HCT116 (cell line): Measurements from ENCODE around the gene ZBTB6. TPM values are rescaled to one million over a fixed set of nuclear protein-coding genes. Genes with fewer than 3 reads are reported as not detected.
A peak's percentile ranks its signal among the peaks of the same experiment; 100 is the strongest.

ENCODE experiments used
- ATAC-seq: fragments of 200-7000 bp; cut with Tn5 transposase; 2 replicates; pipeline ENCODE4 v1.9.1; 2020; ENCODE audit warnings: mild to moderate bottlenecking, moderate library complexity
- BruUV-seq: library from RNA; stranded (reverse); fragments of 400-500 nt; replicated peaks from 2 replicates; lab custom pipeline; 2021; lab: Mats Ljungman, UMichigan
- CTCF ChIA-PET: fragments of 300-600 bp; sonication (Branson Sonifier 250); formaldehyde crosslinking; loops from one replicate; lab custom pipeline; 2021; ENCODE audit warnings: antibody characterized with exemption; lab: Charles Lee
- POLR2A ChIA-PET: fragments of 300-600, 350-600 bp; sonication (Branson Sonifier 250); formaldehyde crosslinking; loops from one replicate; lab custom pipeline; 2021; ENCODE audit warnings: antibody characterized with exemption; lab: Charles Lee
- RAD21 ChIA-PET, 2 experiments: fragments of 300-600 bp; sonication (Branson Sonifier 250); formaldehyde crosslinking; loops; one replicate each; lab custom pipeline; 2023; ENCODE audit warnings: low total read pairs in 2 of 2; ENCODE audit not compliant: uncharacterized antibody in 2 of 2, unreplicated experiment in 2 of 2, low non-redundant PET in 1 of 2; lab: Charles Lee
- DNase-seq: peaks from one replicate; pipeline ENCODE4 v3.0.0-alpha.2; 2010; ENCODE audit warnings: low read depth, low spot score
- H2AFZ ChIP-seq: fragments of 200-600 bp; shearing (Covaris generic), sonication (generic); 2 replicates; pipeline ENCODE4 v1.6.1; 2017; ENCODE audit warnings: low read depth, mixed run types, mixed read lengths, antibody characterized with exemption, low read length; ENCODE audit not compliant: poor library complexity, severe bottlenecking
- H3K27ac ChIP-seq: 2 replicates; pipeline ENCODE4 v1.5.1; 2012; ENCODE audit warnings: low read depth, low read length
- H3K27me3 ChIP-seq: fragments of 200-600 bp; sonication (generic); 2 replicates; pipeline ENCODE4 v1.6.1; 2016; ENCODE audit warnings: mixed run types, low read length, mixed read lengths; ENCODE audit not compliant: insufficient read depth
- H3K36me3 ChIP-seq, 2 experiments: fragments of 200-500 bp in 1 of 2; fragments of 200-600 bp in 1 of 2; sonication (Bioruptor generic) in 1 of 2; sonication (generic) in 1 of 2; 2 replicates each; pipeline versions ENCODE4 v1.5.1 to v1.6.1; 2014 to 2016; ENCODE audit warnings: low read length in 2 of 2, inconsistent platforms in 1 of 2, mixed read lengths in 1 of 2, mixed run types in 1 of 2; ENCODE audit not compliant: insufficient read depth in 2 of 2, control insufficient read depth in 1 of 2
- H3K4me1 ChIP-seq, 2 experiments: fragments of 200-600 bp in 1 of 2; sonication (generic) in 1 of 2; 2 replicates each; pipeline versions ENCODE4 v1.5.1 to v1.6.1; 2012 to 2017; ENCODE audit warnings: low read length in 2 of 2, inconsistent platforms in 1 of 2, mild to moderate bottlenecking in 1 of 2, mixed read lengths in 1 of 2, mixed run types in 1 of 2, moderate library complexity in 1 of 2; ENCODE audit not compliant: insufficient read depth in 2 of 2, control insufficient read depth in 1 of 2
- H3K4me2 ChIP-seq: fragments of 200-600 bp; sonication (generic); 2 replicates; pipeline ENCODE4 v1.6.1; 2017; ENCODE audit warnings: mixed run types, low read length, mixed read lengths
- H3K4me3 ChIP-seq, 2 experiments: fragments of 200-600 bp in 1 of 2; sonication (generic) in 1 of 2; replicated peaks in 1 of 2; 2 replicates each; pipeline ENCODE4 v1.5.1; 2011 to 2016; ENCODE audit warnings: low read length in 2 of 2, control low read depth in 1 of 2, low read depth in 1 of 2, mild to moderate bottlenecking in 1 of 2, mixed read lengths in 1 of 2, mixed run types in 1 of 2
- H3K79me2 ChIP-seq: fragments of 200-600 bp; sonication (generic); 2 replicates; pipeline ENCODE4 v1.6.1; 2017; ENCODE audit warnings: mild to moderate bottlenecking, mixed run types, low read length, moderate library complexity, mixed read lengths; ENCODE audit not compliant: insufficient read depth
- H3K9ac ChIP-seq: fragments of 200-600 bp; sonication (generic); 2 replicates; pipeline ENCODE4 v1.6.1; 2016; ENCODE audit warnings: low read length, mixed read lengths
- H3K9me2 ChIP-seq: fragments of 200-600 bp; sonication (generic), shearing (Covaris generic); 2 replicates; pipeline ENCODE4 v1.6.1; 2017; ENCODE audit warnings: mixed run types, mild to moderate bottlenecking, moderate library complexity; ENCODE audit not compliant: insufficient read depth
- H3K9me3 ChIP-seq, 2 experiments: fragments of 200-500 bp in 1 of 2; fragments of 200-600 bp in 1 of 2; sonication (Bioruptor generic) in 1 of 2; sonication (generic) in 1 of 2; 2 replicates each; pipeline ENCODE4 v1.6.1; 2014 to 2017; ENCODE audit warnings: low read length in 2 of 2, mixed read lengths in 2 of 2, inconsistent platforms in 1 of 2, low read depth in 1 of 2, mild to moderate bottlenecking in 1 of 2, mixed run types in 1 of 2, moderate library complexity in 1 of 2; ENCODE audit not compliant: control insufficient read depth in 1 of 2, insufficient read depth in 1 of 2
- H4K20me1 ChIP-seq: fragments of 200-600 bp; sonication (generic), shearing (Covaris generic); 2 replicates; pipeline ENCODE4 v1.6.1; 2017; ENCODE audit warnings: mixed run types, mild to moderate bottlenecking, moderate library complexity; ENCODE audit not compliant: insufficient read depth
- CBX3 ChIP-seq: IDR thresholded peaks from 2 replicates; pipeline ENCODE4 v1.6.1; 2012; ENCODE audit warnings: low read depth
- EGR1 ChIP-seq: IDR thresholded peaks from 2 replicates; pipeline ENCODE4 v1.6.1; 2012; ENCODE audit warnings: low read depth
- EZH2 ChIP-seq: fragments of 200-600 bp; sonication (generic); IDR thresholded peaks from 2 replicates; pipeline ENCODE4 v1.6.1; 2017; ENCODE audit warnings: antibody characterized with exemption, mixed run types
- EZH2phosphoT487 ChIP-seq: fragments of 200-600 bp; IDR thresholded peaks from 2 replicates; pipeline ENCODE4 v1.6.1; 2018; ENCODE audit warnings: antibody characterized with exemption, borderline replicate concordance
- POLR2A ChIP-seq: IDR thresholded peaks from 2 replicates; pipeline ENCODE4 v1.7.0; 2011; ENCODE audit warnings: borderline replicate concordance; ENCODE audit not compliant: insufficient read depth, insufficient read length; ENCODE audit errors: extremely low read depth
- RAD21 ChIP-seq: IDR thresholded peaks from 2 replicates; pipeline ENCODE4 v1.6.1; 2012; ENCODE audit warnings: low read depth, mild to moderate bottlenecking
- SP1 ChIP-seq: IDR thresholded peaks from 2 replicates; pipeline ENCODE4 v1.6.1; 2012; ENCODE audit warnings: low read depth
- ZFX ChIP-seq: fragments of 450-650 bp; IDR thresholded peaks from 2 replicates; pipeline ENCODE4 v1.6.1; 2017
- ZNF274 ChIP-seq: fragments of 200-500 bp; sonication (Bioruptor generic); IDR thresholded peaks from 2 replicates; pipeline ENCODE4 v1.6.1; 2014; ENCODE audit warnings: mild to moderate bottlenecking, low read depth, low read length, inconsistent platforms
- intact Hi-C: fragments of 100-400 bp; cut with micrococcal nuclease; formaldehyde crosslinking; loops from 2 replicates; pipeline ENCODE4 v1.10.0; 2022
- total RNA-seq: library from RNA; stranded (reverse); gene quantifications from one replicate; pipeline ENCODE4 v1.2.1, GENCODE V29; 2021; ENCODE audit not compliant: unreplicated experiment
- TF ChIP-seq, protein P1 (sequence below), 3 experiments: fragments of 200-600 bp in 1 of 3; sonication (generic) in 1 of 3; IDR thresholded peaks in 2 of 3; conservative IDR thresholded peaks in 1 of 3; 2 replicates each; pipeline ENCODE4 v1.5.1; 2012 to 2017; ENCODE audit warnings: low read depth in 2 of 3, low read length in 2 of 3, antibody characterized with exemption in 1 of 3, borderline replicate concordance in 1 of 3, control low read depth in 1 of 3, mild to moderate bottlenecking in 1 of 3, mixed read lengths in 1 of 3, mixed run types in 1 of 3, moderate library complexity in 1 of 3; ENCODE audit not compliant: insufficient read depth in 1 of 3
- TF ChIP-seq, protein P2 (sequence below): IDR thresholded peaks from 2 replicates; pipeline ENCODE4 v1.6.1; 2012; ENCODE audit warnings: low read depth
- TF ChIP-seq, protein P3 (sequence below): IDR thresholded peaks from 2 replicates; pipeline ENCODE4 v1.6.1; 2012
- TF ChIP-seq, protein P4 (sequence below): IDR thresholded peaks from 2 replicates; pipeline ENCODE4 v1.6.1; 2012
- TF ChIP-seq, protein P5 (sequence below): IDR thresholded peaks from 2 replicates; pipeline ENCODE4 v1.6.1; 2011; ENCODE audit warnings: mild to moderate bottlenecking, low read length, moderate library complexity; ENCODE audit not compliant: insufficient replicate concordance; ENCODE audit errors: extremely low read depth

The ZBTB6 gene
- total RNA-seq, 1 experiment from 2014 or later: 12.3 TPM

DNA sequence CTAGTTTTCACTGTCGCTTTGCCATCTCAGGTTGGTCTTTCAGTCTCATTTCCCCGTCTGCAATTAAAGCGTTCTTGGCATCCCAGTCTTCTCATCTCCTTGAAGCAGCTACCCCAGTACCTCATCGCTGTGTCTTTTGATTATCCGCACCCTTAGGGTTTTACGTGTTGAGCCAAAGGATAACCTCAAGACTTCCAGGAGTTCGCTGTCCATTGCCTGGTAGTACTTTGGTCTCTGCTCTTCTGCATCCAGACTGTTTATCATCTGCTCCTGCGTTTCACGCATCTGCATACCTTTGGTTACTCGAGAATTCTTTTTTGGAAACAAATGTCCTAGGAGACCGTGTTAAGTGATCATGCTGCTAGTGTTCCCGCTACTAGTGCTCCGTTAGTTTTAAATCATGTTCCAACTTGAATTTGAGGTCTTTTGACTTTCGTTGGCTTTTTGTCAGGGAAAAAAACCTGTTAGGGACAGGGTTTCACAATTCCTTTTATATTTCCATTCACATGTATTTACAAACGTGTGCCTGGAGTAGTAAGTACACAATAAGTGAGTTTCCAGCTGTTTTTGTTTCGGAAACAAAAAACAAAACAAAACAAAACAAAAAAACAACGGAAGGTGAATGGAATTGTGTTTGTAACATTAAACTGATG, 28.6 kb upstream of the ZBTB6 start:
- CTCF ChIA-PET: no interaction called here
- H3K4me1 ChIP-seq: peaks cover 7 to 23% of the 10 kb centered on the region in 2 experiments; a peak in 3 of 4 replicates

More for the DNA sequence above, 28.6 kb upstream of the ZBTB6 start:
- peak overlapping the region; percentile 83 to 85 for H3K4me3 ChIP-seq
- peak overlapping the region; percentile 72 for H3K27ac ChIP-seq
- POLR2A ChIA-PET: interaction anchor here (0.8 to 1.7 kb wide), 3 partner anchors 10 to 18 kb away, joined by 3 to 25 read pairs (median 4); partner anchors contain the start of gene ZBTB26
- H3K27me3 ChIP-seq: no peaks in the 10 kb centered on the region
- RAD21 ChIA-PET: interaction anchor here in 1 of 2 experiments (0.6 kb wide), 1 partner anchor 47 kb away, joined by 3 read pairs; no protein-coding TSS in a partner anchor
- TSS peak; percentile 67 for BruUV-seq
- no peak for TF ChIP-seq RAD21
- TF ChIP-seq, protein P1, sequence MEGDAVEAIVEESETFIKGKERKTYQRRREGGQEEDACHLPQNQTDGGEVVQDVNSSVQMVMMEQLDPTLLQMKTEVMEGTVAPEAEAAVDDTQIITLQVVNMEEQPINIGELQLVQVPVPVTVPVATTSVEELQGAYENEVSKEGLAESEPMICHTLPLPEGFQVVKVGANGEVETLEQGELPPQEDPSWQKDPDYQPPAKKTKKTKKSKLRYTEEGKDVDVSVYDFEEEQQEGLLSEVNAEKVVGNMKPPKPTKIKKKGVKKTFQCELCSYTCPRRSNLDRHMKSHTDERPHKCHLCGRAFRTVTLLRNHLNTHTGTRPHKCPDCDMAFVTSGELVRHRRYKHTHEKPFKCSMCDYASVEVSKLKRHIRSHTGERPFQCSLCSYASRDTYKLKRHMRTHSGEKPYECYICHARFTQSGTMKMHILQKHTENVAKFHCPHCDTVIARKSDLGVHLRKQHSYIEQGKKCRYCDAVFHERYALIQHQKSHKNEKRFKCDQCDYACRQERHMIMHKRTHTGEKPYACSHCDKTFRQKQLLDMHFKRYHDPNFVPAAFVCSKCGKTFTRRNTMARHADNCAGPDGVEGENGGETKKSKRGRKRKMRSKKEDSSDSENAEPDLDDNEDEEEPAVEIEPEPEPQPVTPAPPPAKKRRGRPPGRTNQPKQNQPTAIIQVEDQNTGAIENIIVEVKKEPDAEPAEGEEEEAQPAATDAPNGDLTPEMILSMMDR (IDR thresholded peaks at IDR 0.05 in 2 of 3, conservative IDR thresholded peaks at IDR 0.05 in 1 of 3; ENCODE audit: borderline replicate concordance in 1 of 3, insufficient read depth in 1 of 3, low read depth in 2 of 3, low read length in 2 of 3): no peak
- TF ChIP-seq POLR2A: no peak
- no peak for TF ChIP-seq EZH2
- TF ChIP-seq, protein P2, sequence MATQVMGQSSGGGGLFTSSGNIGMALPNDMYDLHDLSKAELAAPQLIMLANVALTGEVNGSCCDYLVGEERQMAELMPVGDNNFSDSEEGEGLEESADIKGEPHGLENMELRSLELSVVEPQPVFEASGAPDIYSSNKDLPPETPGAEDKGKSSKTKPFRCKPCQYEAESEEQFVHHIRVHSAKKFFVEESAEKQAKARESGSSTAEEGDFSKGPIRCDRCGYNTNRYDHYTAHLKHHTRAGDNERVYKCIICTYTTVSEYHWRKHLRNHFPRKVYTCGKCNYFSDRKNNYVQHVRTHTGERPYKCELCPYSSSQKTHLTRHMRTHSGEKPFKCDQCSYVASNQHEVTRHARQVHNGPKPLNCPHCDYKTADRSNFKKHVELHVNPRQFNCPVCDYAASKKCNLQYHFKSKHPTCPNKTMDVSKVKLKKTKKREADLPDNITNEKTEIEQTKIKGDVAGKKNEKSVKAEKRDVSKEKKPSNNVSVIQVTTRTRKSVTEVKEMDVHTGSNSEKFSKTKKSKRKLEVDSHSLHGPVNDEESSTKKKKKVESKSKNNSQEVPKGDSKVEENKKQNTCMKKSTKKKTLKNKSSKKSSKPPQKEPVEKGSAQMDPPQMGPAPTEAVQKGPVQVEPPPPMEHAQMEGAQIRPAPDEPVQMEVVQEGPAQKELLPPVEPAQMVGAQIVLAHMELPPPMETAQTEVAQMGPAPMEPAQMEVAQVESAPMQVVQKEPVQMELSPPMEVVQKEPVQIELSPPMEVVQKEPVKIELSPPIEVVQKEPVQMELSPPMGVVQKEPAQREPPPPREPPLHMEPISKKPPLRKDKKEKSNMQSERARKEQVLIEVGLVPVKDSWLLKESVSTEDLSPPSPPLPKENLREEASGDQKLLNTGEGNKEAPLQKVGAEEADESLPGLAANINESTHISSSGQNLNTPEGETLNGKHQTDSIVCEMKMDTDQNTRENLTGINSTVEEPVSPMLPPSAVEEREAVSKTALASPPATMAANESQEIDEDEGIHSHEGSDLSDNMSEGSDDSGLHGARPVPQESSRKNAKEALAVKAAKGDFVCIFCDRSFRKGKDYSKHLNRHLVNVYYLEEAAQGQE: no peak
- TF ChIP-seq CBX3: no peak
- TF ChIP-seq SP1: no peak
- TF ChIP-seq ZNF274: no peak
- TF ChIP-seq EZH2phosphoT487: no peak
- TF ChIP-seq EGR1: no peak
- TF ChIP-seq, protein P3, sequence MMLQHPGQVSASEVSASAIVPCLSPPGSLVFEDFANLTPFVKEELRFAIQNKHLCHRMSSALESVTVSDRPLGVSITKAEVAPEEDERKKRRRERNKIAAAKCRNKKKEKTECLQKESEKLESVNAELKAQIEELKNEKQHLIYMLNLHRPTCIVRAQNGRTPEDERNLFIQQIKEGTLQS: no peak
- no peak for TF ChIP-seq ZFX
- TF ChIP-seq, protein P4, sequence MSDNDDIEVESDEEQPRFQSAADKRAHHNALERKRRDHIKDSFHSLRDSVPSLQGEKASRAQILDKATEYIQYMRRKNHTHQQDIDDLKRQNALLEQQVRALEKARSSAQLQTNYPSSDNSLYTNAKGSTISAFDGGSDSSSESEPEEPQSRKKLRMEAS: no peak
- TF ChIP-seq, protein P5, sequence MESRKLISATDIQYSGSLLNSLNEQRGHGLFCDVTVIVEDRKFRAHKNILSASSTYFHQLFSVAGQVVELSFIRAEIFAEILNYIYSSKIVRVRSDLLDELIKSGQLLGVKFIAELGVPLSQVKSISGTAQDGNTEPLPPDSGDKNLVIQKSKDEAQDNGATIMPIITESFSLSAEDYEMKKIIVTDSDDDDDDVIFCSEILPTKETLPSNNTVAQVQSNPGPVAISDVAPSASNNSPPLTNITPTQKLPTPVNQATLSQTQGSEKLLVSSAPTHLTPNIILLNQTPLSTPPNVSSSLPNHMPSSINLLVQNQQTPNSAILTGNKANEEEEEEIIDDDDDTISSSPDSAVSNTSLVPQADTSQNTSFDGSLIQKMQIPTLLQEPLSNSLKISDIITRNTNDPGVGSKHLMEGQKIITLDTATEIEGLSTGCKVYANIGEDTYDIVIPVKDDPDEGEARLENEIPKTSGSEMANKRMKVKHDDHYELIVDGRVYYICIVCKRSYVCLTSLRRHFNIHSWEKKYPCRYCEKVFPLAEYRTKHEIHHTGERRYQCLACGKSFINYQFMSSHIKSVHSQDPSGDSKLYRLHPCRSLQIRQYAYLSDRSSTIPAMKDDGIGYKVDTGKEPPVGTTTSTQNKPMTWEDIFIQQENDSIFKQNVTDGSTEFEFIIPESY: no peak
- ATAC-seq: no peak
- peak overlapping the region; percentile 93 for H3K4me2 ChIP-seq
- peaks cover 2 to 10% of the 10 kb centered on the region in 2 experiments; a peak in 2 of 4 replicates for H3K36me3 ChIP-seq
- H3K79me2 ChIP-seq: peaks cover 65% of the 10 kb centered on the region
- no peaks in the 10 kb centered on the region for H4K20me1 ChIP-seq
- no peaks in the 10 kb centered on the region for H3K9me2 ChIP-seq
- intact Hi-C loops: loop anchor here (2.0 kb wide), 1 partner anchor 29 kb away; the partner anchor contains the start of gene ZBTB6
- no peak overlapping the region for H2AFZ ChIP-seq
- H3K9ac ChIP-seq: peak overlapping the region; percentile 83
- H3K9me3 ChIP-seq: no peaks in the 10 kb centered on the region
- no peak for DNase-seq
